Measurements from ENCODE around the gene TUT4.

DNA sequence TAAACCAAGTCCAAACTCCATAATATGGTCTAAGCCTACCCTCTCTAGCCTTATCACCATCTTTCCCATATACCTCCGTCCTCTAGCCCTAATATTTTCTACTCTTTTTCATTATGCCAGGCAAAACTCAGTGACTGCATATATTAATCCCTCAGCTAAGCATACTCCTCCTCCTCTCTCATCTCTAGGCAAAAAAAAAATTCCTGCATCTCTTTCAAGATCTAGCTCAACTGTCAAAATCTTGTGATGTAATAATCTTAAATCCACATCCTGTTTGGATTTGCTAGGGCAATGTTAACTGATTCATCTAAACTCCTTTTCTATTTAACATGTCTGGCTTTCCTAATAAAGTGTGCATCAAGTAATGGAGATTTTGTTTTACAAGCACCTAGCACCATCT, 128.1 kb downstream of the TUT4 start:
- TF ChIP-seq, protein P1, sequence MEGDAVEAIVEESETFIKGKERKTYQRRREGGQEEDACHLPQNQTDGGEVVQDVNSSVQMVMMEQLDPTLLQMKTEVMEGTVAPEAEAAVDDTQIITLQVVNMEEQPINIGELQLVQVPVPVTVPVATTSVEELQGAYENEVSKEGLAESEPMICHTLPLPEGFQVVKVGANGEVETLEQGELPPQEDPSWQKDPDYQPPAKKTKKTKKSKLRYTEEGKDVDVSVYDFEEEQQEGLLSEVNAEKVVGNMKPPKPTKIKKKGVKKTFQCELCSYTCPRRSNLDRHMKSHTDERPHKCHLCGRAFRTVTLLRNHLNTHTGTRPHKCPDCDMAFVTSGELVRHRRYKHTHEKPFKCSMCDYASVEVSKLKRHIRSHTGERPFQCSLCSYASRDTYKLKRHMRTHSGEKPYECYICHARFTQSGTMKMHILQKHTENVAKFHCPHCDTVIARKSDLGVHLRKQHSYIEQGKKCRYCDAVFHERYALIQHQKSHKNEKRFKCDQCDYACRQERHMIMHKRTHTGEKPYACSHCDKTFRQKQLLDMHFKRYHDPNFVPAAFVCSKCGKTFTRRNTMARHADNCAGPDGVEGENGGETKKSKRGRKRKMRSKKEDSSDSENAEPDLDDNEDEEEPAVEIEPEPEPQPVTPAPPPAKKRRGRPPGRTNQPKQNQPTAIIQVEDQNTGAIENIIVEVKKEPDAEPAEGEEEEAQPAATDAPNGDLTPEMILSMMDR (IDR thresholded peaks at IDR 0.05), result no peak
- no peak for TF ChIP-seq EZH2phosphoT487 (IDR thresholded peaks at IDR 0.05)
